Mesothelial cell of epicardium (in vitro differentiated cells): Measurements from ENCODE around the gene GBP5. TPM values are rescaled to one million over a fixed set of nuclear protein-coding genes. Genes with fewer than 3 reads are reported as not detected.
"Not testable (repeated sequence)": the region's sequence is repeated elsewhere in the genome, so short reads cannot be mapped to it uniquely, and the experiment has no call there.

Experiments
- DNase-seq, 2 experiments: peaks; one replicate each; pipeline ENCODE4 v3.0.0; 2021; ENCODE audit warnings: low spot score in 2 of 2; ENCODE audit not compliant: unreplicated experiment in 2 of 2
- H3K27ac Mint-ChIP-seq: 2 replicates; pipeline ENCODE4 v1.8.0; 2021; ENCODE audit warnings: mixed read lengths
- H3K27me3 Mint-ChIP-seq: 2 replicates; pipeline ENCODE4 v1.8.0; 2021; ENCODE audit warnings: low read depth, mixed read lengths
- H3K36me3 Mint-ChIP-seq: 2 replicates; pipeline ENCODE4 v1.8.0; 2021; ENCODE audit warnings: mixed read lengths
- H3K4me1 Mint-ChIP-seq: 2 replicates; pipeline ENCODE4 v1.8.0; 2021; ENCODE audit warnings: mixed read lengths
- H3K4me3 Mint-ChIP-seq: 2 replicates; pipeline ENCODE4 v1.8.0; 2021; ENCODE audit warnings: mild to moderate bottlenecking, moderate library complexity, mixed read lengths
- H3K9me3 Mint-ChIP-seq: 2 replicates; pipeline ENCODE4 v1.8.0; 2021; ENCODE audit warnings: mixed read lengths
- CTCF ChIP-seq: fragments of 200-600 bp; sonication (generic); IDR thresholded peaks from one replicate; pipeline ENCODE4 v1.5.0; 2021; ENCODE audit warnings: antibody characterized with exemption; ENCODE audit not compliant: unreplicated experiment
- total RNA-seq: library from RNA; stranded (reverse); gene quantifications from 3 replicates; pipeline ENCODE4 v1.2.1, GENCODE V29; 2021

The GBP5 gene
- total RNA-seq, 1 donor from 2014 or later: not detected

DNA sequence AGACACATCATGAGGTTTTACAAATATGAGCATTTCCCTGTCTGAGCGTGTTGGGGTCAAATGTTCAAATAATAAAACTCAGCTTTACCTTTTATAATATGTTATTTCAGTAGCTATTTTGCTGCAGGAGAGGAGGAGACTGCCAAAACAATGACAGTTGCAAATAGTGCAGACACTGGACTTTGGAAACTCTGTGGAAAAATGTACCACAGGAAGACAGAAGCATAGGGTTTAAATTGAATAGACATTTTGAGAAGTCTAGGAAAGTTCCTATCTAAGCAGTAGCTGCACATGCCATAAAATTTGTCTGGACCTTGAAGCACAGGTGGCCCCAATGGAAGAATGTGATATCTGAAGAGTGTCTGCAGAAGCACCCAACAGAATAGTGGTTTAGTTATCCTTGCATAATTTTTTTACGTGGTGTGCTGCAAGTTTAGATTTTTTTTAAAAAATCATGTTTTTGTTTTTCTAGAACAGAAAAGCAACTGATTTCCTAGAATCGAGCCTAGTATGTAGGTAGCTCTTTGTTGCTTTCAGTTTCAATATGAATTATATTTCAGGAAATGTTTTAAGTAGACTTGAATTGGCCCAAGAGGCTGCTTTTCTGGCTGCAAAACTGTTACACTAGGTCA is 14.0 kb upstream of the GBP5 start:
- peaks cover 1% of the 10 kb centered on the region for H3K4me1 Mint-ChIP-seq
- H3K27ac Mint-ChIP-seq: no peak overlapping the region
- no peaks in the 10 kb centered on the region for H3K36me3 Mint-ChIP-seq
- DNase-seq: no peak
- H3K4me3 Mint-ChIP-seq: no peak overlapping the region
- no peaks in the 10 kb centered on the region for H3K27me3 Mint-ChIP-seq
- H3K9me3 Mint-ChIP-seq: no peaks in the 10 kb centered on the region
- no peak for TF ChIP-seq CTCF

DNA sequence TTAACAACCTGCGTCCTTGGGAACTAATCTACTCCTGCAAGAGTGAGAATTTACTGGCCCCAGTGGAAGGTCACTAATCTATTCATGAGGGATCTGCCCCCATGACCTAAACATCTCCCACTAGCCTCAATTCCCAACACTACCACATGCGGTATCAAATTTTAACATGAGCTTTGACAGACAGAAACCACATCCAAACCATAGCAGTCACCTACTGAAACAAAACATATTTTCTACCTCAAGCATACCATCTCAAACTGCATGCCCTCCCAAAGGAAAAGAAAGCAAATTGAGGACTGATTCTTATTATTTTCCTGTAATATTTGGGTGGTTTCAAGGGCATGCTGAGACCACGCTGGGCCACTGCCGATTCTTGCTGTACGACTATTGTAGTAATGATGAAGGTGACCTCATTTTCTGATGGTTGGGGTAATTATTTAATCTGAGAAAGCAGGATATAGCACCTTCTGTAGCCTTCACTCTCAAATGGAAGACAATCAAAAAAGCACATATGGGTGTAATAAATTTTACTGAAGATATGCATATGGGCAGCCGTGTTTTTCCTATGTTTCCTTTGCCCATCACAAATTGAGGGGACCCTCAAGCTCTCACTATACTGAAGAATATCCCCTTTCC is 13.2 kb upstream of the GBP5 start:
- Mint-ChIP-seq H3K36me3 (no peaks in the 10 kb centered on the region), H3K27ac (no peak overlapping the region), H3K27me3 (no peaks in the 10 kb centered on the region), H3K4me1 (peaks cover 1% of the 10 kb centered on the region), H3K4me3 (no peak overlapping the region), H3K9me3 (no peaks in the 10 kb centered on the region)
- DNase-seq: no peak
- no peak for TF ChIP-seq CTCF

DNA sequence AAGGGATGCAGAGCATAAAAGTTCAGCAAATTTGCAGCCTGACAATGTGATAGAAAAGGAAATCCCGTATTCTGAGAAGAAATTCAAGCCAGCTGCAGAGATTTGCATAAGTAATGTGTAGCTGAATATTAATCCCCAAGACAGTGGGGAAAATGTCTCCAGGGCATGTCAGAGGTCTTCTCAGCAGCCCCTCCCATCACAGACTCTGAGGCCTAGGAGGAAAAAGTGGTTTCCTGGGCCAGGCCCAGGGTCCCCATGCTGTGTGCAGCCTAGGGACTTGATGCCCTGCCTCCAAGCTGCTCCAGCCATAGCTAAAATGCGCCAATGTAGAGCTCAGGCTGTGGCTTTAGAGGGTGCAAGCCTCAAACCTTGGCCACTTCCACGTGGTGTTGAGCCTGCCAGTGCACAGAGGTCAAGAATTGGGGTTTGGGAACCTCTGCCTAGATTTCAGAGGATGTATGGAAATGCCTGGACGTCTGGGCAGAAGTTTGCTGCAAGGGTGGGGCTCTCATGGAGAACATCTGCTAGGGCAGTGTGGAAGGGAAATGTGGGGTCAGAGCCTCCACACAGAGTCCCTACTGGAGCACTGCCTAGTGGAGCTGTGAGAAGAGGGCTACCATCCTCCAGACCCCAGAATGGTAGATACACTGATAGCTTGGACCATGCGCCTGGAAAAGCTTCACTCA is 11.6 kb upstream of the GBP5 start:
- not testable (repeated sequence) for H3K4me3 Mint-ChIP-seq, H3K9me3 Mint-ChIP-seq, H3K27ac Mint-ChIP-seq, DNase-seq, H3K4me1 Mint-ChIP-seq, H3K36me3 Mint-ChIP-seq, H3K27me3 Mint-ChIP-seq

GRCh38 chr1:89280766-89281165 is 8.1 kb upstream of the GBP5 start:
- Mint-ChIP-seq H3K36me3 (no peaks in the 10 kb centered on the region), H3K4me1 (no peaks in the 10 kb centered on the region), H3K27ac (no peak overlapping the region), H3K4me3 (no peak overlapping the region), H3K9me3 (no peaks in the 10 kb centered on the region), H3K27me3 (no peaks in the 10 kb centered on the region)
- DNase-seq: no peak
- no peak for TF ChIP-seq CTCF

DNA sequence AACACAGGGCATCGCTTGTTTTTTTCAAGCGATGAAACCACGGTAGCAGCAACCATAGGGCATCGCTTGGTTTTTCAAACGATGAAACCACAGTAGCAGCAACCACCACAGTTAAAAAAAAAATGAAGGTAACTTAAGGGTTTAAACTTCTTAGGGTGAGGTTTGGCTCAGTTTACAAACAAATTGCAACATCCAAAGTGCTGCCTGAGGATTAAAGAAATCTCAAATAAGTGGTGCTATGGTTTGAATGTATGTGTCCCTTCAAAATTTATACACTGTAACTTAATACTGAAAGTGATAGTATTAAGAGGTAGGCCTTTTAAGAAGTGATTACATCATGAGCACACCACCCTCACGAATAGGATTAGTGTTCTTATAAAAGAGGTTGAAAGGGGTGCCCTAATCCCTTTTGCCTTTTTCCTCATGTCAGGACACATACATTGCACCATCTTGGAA is 6.4 kb upstream of the GBP5 start:
- no peaks in the 10 kb centered on the region for H3K27me3 Mint-ChIP-seq
- DNase-seq: no peak
- no peak overlapping the region for H3K27ac Mint-ChIP-seq
- H3K4me3 Mint-ChIP-seq: no peak overlapping the region
- H3K4me1 Mint-ChIP-seq: peaks cover 6% of the 10 kb centered on the region
- TF ChIP-seq CTCF: no peak
- no peaks in the 10 kb centered on the region for H3K9me3 Mint-ChIP-seq
- H3K36me3 Mint-ChIP-seq: no peaks in the 10 kb centered on the region

- no peaks in the 10 kb centered on the region for H3K36me3 Mint-ChIP-seq
- no peaks in the 10 kb centered on the region for H3K9me3 Mint-ChIP-seq
- DNase-seq: no peak
- no peaks in the 10 kb centered on the region for H3K27me3 Mint-ChIP-seq
- H3K27ac Mint-ChIP-seq: no peak overlapping the region
- TF ChIP-seq CTCF: no peak
- no peak overlapping the region for H3K4me3 Mint-ChIP-seq
- peaks cover 6% of the 10 kb centered on the region for H3K4me1 Mint-ChIP-seq
Observed at GRCh38 chr1:89277725-89278124, 5.1 kb upstream of the GBP5 start.
